ENCODE measurements around the gene WDR41. TPM values are rescaled to one million over a fixed set of nuclear protein-coding genes. Genes with fewer than 3 reads are reported as not detected.

Gene WDR41
- 78.7 and 130 TPM in 2 replicates for total RNA-seq

GRCh38 chr5:77491783-77492652, at the start of gene WDR41:
Gene WDR41, minus strand, starts transcription at chr5:77492316. Its CDS starts 96 bp downstream, at chr5:77492220.

Other genes with a start within 250 kb of the WDR41 start
- gene OTP, start 146.4 kb upstream of the WDR41 start, total RNA-seq = not detected in 2 replicates